GM12878 (cell line): ENCODE data around the gene USE1. TPM values are rescaled to one million over a fixed set of nuclear protein-coding genes. Genes with fewer than 3 reads are reported as not detected.

ENCODE experiments used
- ATAC-seq: fragments of 200-7000 bp; cut with Tn5 transposase; 3 replicates; pipeline ENCODE4 v1.9.1; 2020; ENCODE audit warnings: mild to moderate bottlenecking, moderate library complexity
- BruUV-seq: library from RNA; stranded (reverse); fragments of 400-500 nt; replicated peaks from 2 replicates; lab custom pipeline; 2021; lab: Mats Ljungman, UMichigan
- CTCF ChIA-PET: fragments of 300-600 bp; sonication (Branson Sonifier 250); formaldehyde crosslinking; extraction: SDS; loops from one replicate; lab custom pipeline; 2021; ENCODE audit warnings: inconsistent platforms; lab: Yijun Ruan, JAX
- POLR2A ChIA-PET: fragments of 350-600 bp; formaldehyde crosslinking; extraction: SDS; loops from one replicate; lab custom pipeline; 2021; ENCODE audit warnings: inconsistent platforms; lab: Charles Lee
- RAD21 ChIA-PET: fragments of 300-600 bp; sonication (Branson Sonifier 250); formaldehyde crosslinking; loops from one replicate; lab custom pipeline; 2023; ENCODE audit warnings: antibody characterized with exemption; ENCODE audit not compliant: unreplicated experiment; lab: Charles Lee
- SMC1A ChIA-PET: fragments of 300-600 bp; sonication (Branson Sonifier 250); formaldehyde crosslinking; loops from one replicate; lab custom pipeline; 2023; ENCODE audit not compliant: unreplicated experiment, uncharacterized antibody; lab: Charles Lee
- DNase-seq: peaks from one replicate; pipeline ENCODE4 v3.0.0-alpha.2; 2011; ENCODE audit warnings: low read depth, low spot score
- FAIRE-seq: peaks from 3 replicates; lab custom pipeline; 2011; peaks lifted over from hg19 to GRCh38; lab: Jason Lieb, UNC
- H2AFZ ChIP-seq: 2 replicates; pipeline ENCODE4 v1.6.0; 2011; ENCODE audit warnings: low read depth, low read length, control low read depth; ENCODE audit not compliant: control insufficient read depth
- H3K27ac ChIP-seq: 2 replicates; pipeline ENCODE4 v1.5.1; 2011; ENCODE audit warnings: control low read depth; ENCODE audit not compliant: control insufficient read depth, insufficient read depth
- H3K27me3 ChIP-seq, 2 experiments: replicated peaks in 1 of 2; 2 replicates each; pipeline versions ENCODE4 v1.6.0 to v1.6.1; 2011; ENCODE audit warnings: low read length in 1 of 2; ENCODE audit not compliant: control insufficient read depth in 2 of 2, insufficient read depth in 2 of 2
- H3K36me3 ChIP-seq, 2 experiments: 2 replicates each; pipeline ENCODE4 v1.5.1; 2011; ENCODE audit warnings: low read length in 1 of 2; ENCODE audit not compliant: control insufficient read depth in 2 of 2, insufficient read depth in 2 of 2
- H3K4me1 ChIP-seq: 2 replicates; pipeline ENCODE4 v1.6.1; 2011; ENCODE audit warnings: mild to moderate bottlenecking, low read length, moderate library complexity, mixed read lengths; ENCODE audit not compliant: control insufficient read depth, insufficient read depth
- H3K4me2 ChIP-seq: 2 replicates; pipeline ENCODE4 v1.6.0; 2011; ENCODE audit warnings: control low read depth; ENCODE audit not compliant: control insufficient read depth, insufficient read depth
- H3K4me3 ChIP-seq: fragments of 200-600 bp; sonication (generic); 2 replicates; pipeline ENCODE4 v1.5.1; 2016
- H3K79me2 ChIP-seq: 2 replicates; pipeline ENCODE4 v1.6.0; 2011; ENCODE audit warnings: low read length; ENCODE audit not compliant: control insufficient read depth, insufficient read depth
- H3K9ac ChIP-seq: 2 replicates; pipeline ENCODE4 v1.8.0; 2011; ENCODE audit warnings: low read length, control low read depth, mixed read lengths; ENCODE audit not compliant: control insufficient read depth, insufficient read depth
- H3K9me3 ChIP-seq: replicated peaks from 3 replicates; pipeline ENCODE4 v1.5.1; 2011; ENCODE audit warnings: mild to moderate bottlenecking, low read length; ENCODE audit not compliant: control insufficient read depth, insufficient read depth
- H4K20me1 ChIP-seq: 2 replicates; pipeline ENCODE4 v1.6.0; 2011; ENCODE audit not compliant: control insufficient read depth, insufficient read depth
- BHLHE40 ChIP-seq, 2 experiments: fragments of 450-650 bp in 1 of 2; IDR thresholded peaks; 2 replicates each; pipeline ENCODE4 v1.6.1; 2011 to 2017; ENCODE audit warnings: low read depth in 2 of 2, borderline replicate concordance in 1 of 2, improper control_type of control experiment in 1 of 2, low read length in 1 of 2, mild to moderate bottlenecking in 1 of 2
- CHD1 ChIP-seq: IDR thresholded peaks from 2 replicates; pipeline ENCODE4 v1.6.1; 2012; ENCODE audit warnings: low read depth, low read length, improper control_type of control experiment
- GABPA ChIP-seq: IDR thresholded peaks from 2 replicates; pipeline ENCODE4 v1.6.1; 2014; ENCODE audit warnings: antibody characterized with exemption, low read depth, mild to moderate bottlenecking, inconsistent platforms
- NR2C1 ChIP-seq: fragments of 450-650 bp; IDR thresholded peaks from 2 replicates; pipeline ENCODE4 v1.6.1; 2017; ENCODE audit warnings: antibody characterized with exemption, mild to moderate bottlenecking, moderate library complexity
- NRF1 ChIP-seq: conservative IDR thresholded peaks from 2 replicates; pipeline ENCODE4 v1.6.1; 2011; ENCODE audit warnings: mild to moderate bottlenecking, low read depth, low read length, improper control_type of control experiment
- PAX8 ChIP-seq: fragments of 450-650 bp; IDR thresholded peaks from 2 replicates; pipeline ENCODE4 v1.6.1; 2017; ENCODE audit warnings: mild to moderate bottlenecking, moderate library complexity
- POLR2A ChIP-seq: IDR thresholded peaks from 2 replicates; pipeline ENCODE4 v1.6.1; 2011; ENCODE audit warnings: low read depth, mild to moderate bottlenecking, low read length
- SMC3 ChIP-seq: IDR thresholded peaks from 2 replicates; pipeline ENCODE4 v1.6.1; 2011; ENCODE audit warnings: low read length, improper control_type of control experiment, borderline replicate concordance
- ZNF217 ChIP-seq: fragments of 450-650 bp; IDR thresholded peaks from 2 replicates; pipeline ENCODE4 v1.6.1; 2017; ENCODE audit warnings: antibody characterized with exemption, mild to moderate bottlenecking
- WGBS: methylation state at CpG from one replicate; pipeline ENCODE4 v1.1.6; 2016; ENCODE audit warnings: low lambda C conversion rate; ENCODE audit not compliant: insufficient replicate concordance, insufficient coverage; ENCODE audit errors: missing lambda C conversion rate; 5-methylcytosine and 5-hydroxymethylcytosine counted together
- in situ Hi-C: fragments of 300-500 bp; cut with MboI; formaldehyde crosslinking; loops from 9 replicates; pipeline ENCODE4 v1.14.3; 2018; ENCODE audit warnings: mixed read lengths
- intact Hi-C: fragments of 100-400 bp; cut with micrococcal nuclease; formaldehyde crosslinking; loops from one replicate; pipeline ENCODE4 v1.14.2; 2022; ENCODE audit not compliant: unreplicated experiment
- polyA plus RNA-seq, 11 experiments: library from polyadenylated mRNA; depleted of rRNA in 4 of 11; unstranded in 6 of 11; stranded (reverse) in 5 of 11; fragments of >200 nt; fragmentation: Nextera tagmentation in 4 of 11; fragmentation: Illumina TruSeq in 1 of 11; extraction: Ambion mirVana in 4 of 11; extraction: Trizol in 1 of 11; gene quantifications; 1 replicate in 1 of 11; 2 replicates in 10 of 11; pipeline versions ENCODE4 v1.2.1 to v1.2.3, GENCODE V29; 2011 to 2016; ENCODE audit warnings: inconsistent platforms in 2 of 11, missing spikeins in 2 of 11, low read depth in 1 of 11
- total RNA-seq, 4 experiments: library from RNA; depleted of rRNA in 3 of 4; stranded (reverse); fragments of >200 nt in 3 of 4; fragmentation: Illumina TruSeq in 1 of 4; extraction: Trizol in 1 of 4; gene quantifications; 2 replicates each; pipeline versions ENCODE4 v1.2.1 to v1.2.3, GENCODE V29; 2013 to 2021

USE1 gene
- total and polyA plus RNA-seq, 10 of the 15 experiments (the other 5 are each of a cell fraction or from before 2014, with no cell fraction given), result 9.7 to 24.0 (median 16.1) TPM

GRCh38 chr19:17196610-17197009, 18.5 kb upstream of the USE1 start:
- ATAC-seq, result no peak

GRCh38 chr19:17197666-17198065, 17.5 kb upstream of the USE1 start:
- Histone ChIP-seq H3K9ac (no peak overlapping the region), H3K4me1 (no peaks in the 10 kb centered on the region), H3K4me2 (no peak overlapping the region), H3K79me2 (no peaks in the 10 kb centered on the region), H2AFZ (no peak overlapping the region), H3K4me3 (no peak overlapping the region), H3K9me3 (no peaks in the 10 kb centered on the region), H3K27me3 (no peaks in the 10 kb centered on the region), H4K20me1 (no peaks in the 10 kb centered on the region), H3K36me3 (peaks cover 33 to 52% of the 10 kb centered on the region in 2 experiments), H3K27ac (no peak overlapping the region)
- intact Hi-C loops, result no loop called here
- TF ChIP-seq SMC3 (no peak), GABPA (no peak), NRF1 (no peak), NR2C1 (no peak), PAX8 (no peak)
- in situ Hi-C loops, result no loop called here
- ChIA-PET SMC1A (no interaction called here), RAD21 (no interaction called here), POLR2A (no interaction called here), CTCF (no interaction called here)
- FAIRE-seq (no peak), ATAC-seq (no peak), DNase-seq (no peak)
- WGBS, result 92% methylated on average over 16 of the region's 16 CpGs
- no TSS peak for BruUV-seq

More at GRCh38 chr19:17196610-17197009, 18.5 kb upstream of the USE1 start:
- no peaks in the 10 kb centered on the region for H3K79me2 ChIP-seq
- CTCF ChIA-PET, result no interaction called here
- no peak overlapping the region for H3K9ac ChIP-seq
- no peaks in the 10 kb centered on the region for H3K9me3 ChIP-seq
- no peaks in the 10 kb centered on the region for H3K27me3 ChIP-seq
- H2AFZ ChIP-seq, result no peak overlapping the region
- H3K4me2 ChIP-seq, result no peak overlapping the region
- POLR2A ChIA-PET, result no interaction called here
- H3K4me3 ChIP-seq, result no peak overlapping the region
- RAD21 ChIA-PET, result no interaction called here
- WGBS, result 96% methylated on average over 5 of the region's 7 CpGs
- no peaks in the 10 kb centered on the region for H3K4me1 ChIP-seq
- no peaks in the 10 kb centered on the region for H4K20me1 ChIP-seq
- SMC1A ChIA-PET, result no interaction called here
- intact Hi-C loops (no loop called here), in situ Hi-C loops (no loop called here)
- DNase-seq (no peak), FAIRE-seq (no peak)
- H3K27ac ChIP-seq, result no peak overlapping the region
- TF ChIP-seq CHD1 (no peak), BHLHE40 (IDR thresholded peaks at IDR 0.05; ENCODE audit: borderline replicate concordance in 1 of 2, low read depth in 2 of 2, low read length in 1 of 2) (no peak), ZNF217 (no peak), POLR2A (no peak)
- H3K36me3 ChIP-seq, result peaks cover 33 to 45% of the 10 kb centered on the region in 2 experiments
- no TSS peak for BruUV-seq
